SW 1271 (cell line): ENCODE results near the gene SNTG2.
A peak's percentile ranks its signal among the peaks of the same experiment; 100 is the strongest.

Experiments
- DNase-seq, 2 experiments: peaks; one replicate each; lab custom pipeline; 2025; lab: John Stamatoyannopoulos, UW

SNTG2 gene

DNA sequence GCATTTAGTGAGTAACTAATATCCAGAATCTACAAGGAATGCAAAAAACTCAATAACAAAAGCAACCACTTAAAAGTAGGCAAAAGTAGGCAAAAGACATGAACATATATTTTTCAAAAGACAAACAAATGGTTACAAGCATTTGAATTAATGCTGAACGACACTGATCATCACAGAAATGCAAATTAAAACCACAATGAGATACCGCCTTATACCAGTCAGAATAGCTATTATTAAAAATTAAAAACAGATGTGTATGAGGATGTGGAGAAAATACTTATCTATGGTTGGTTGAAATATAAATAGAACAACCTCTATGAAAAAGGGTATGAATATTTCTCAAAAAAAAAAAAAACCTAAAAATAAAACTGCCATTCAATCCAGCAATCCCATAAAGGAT lies 51.7 kb downstream of the SNTG2 start:
- no peak for DNase-seq

DNA sequence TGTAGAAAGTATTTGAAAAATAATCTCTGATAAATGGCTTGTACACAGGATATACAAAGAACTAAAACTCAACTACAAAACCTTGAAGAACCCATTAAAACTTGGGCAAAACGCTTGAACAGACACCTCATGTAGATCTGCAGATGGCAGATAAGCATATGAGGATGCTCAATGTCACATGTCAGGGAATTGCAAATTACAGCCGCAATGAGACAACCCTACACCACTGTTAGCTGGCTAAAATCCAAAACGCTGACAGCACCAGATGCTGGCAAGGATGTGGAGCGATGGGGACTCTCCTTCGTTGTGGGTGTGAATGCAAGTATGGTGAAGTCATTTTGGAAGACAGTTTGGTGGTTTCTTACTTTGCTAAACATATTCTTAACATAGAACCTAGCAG lies 53.7 kb downstream of the SNTG2 start:
- DNase-seq = no peak

DNA sequence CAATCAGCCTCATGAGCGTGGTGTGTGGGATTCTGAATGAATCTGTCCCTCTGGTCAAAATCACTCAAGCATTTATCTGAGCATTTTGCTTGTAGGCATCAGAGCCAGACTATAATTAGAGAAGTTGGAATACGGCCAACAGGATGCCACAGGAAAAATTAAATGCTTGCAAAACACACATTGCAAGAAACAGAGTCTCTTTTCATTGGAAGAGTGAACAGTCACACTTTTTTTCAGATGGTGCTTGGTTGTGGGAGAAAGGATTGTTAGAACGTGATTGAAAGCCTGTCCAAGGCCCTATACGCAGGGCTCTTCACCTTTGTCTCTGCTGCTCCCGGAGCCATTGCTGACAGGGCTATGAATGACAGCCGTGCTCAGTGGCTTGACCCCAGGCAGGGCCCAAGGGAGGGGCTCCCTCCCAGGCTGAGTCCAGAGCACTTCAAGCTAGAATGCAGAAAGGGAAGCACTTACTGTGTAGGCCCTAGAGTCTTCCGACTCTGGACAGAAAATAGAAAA lies 59.8 kb downstream of the SNTG2 start:
- no peak for DNase-seq

DNA sequence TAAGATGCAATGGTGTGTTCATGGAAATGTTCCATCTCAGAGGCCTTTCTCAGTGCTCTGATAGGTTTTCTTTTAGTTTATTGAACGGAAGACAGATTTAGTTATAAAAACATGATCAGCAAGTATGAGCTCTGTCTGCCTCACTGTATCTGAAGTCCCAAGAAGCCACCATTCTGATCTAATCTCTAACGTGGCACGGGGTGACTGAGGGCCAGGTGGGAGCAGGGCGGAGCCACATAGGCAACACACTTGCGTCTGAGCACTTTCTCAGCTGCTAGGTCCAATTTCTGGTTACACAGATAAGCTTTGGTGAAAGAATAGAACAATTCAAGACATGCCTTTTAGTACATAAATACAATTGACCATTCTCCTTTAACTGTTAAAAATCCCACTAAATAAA lies 60.4 kb downstream of the SNTG2 start:
- DNase-seq = no peak

DNA sequence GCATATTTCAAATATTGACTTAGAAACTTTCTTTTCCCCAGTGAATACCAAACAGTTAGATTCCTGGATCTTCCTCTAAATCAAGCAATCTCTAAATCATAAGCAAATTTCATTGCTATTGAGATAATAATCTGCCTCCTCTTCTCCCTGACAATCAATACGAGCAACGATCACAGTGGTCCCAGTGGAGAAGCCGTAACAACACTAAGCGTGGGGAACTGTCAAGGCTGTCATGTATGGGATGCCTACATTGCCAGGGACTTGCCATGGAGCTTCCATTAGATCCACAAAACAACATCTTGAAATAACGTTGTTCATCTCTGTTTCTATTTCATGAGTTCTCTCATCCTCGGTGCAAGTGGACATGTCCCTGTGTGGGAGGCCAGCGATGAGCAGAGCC lies 61.3 kb downstream of the SNTG2 start:
- DNase-seq = no peak

DNA sequence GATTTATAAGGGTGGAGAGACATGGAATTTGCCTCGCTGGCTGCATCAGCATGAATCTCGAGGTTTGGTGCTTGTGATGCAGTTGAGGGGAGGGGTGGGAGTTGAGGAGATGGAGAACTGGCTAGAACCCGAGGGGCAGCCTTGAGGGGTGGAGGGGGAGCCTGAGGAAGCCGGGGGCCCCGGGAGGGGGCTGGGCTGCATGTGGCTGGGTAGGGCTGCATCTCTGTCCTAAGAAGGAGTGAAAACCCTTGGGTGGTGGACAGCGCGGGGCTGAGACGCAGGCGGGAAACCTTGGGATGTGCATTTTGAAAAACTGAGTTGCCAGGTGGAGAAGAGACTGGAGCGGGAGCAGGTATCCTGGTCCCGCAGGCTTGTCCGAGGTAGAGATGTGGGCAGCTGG lies 64.2 kb downstream of the SNTG2 start:
- no peak for DNase-seq

DNA sequence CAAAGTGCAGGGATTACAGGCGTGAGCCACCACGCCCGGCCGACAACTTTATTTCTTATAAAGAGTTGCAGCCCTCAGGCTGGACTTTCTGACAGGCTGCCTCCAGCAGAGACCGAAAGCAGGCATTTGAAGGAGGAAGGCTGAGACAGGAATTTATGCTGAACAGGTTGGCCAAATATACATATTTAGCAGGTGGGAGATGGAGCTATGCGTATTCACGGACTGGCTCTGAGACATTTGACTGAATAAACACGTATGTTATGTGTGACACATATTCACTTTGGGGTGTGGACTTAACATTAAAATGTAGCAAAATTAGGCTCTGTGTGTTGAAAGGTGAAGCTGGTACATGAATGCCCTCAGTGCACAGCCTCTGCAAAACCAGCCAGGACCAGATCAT lies 65.9 kb downstream of the SNTG2 start:
- no peak for DNase-seq

DNA sequence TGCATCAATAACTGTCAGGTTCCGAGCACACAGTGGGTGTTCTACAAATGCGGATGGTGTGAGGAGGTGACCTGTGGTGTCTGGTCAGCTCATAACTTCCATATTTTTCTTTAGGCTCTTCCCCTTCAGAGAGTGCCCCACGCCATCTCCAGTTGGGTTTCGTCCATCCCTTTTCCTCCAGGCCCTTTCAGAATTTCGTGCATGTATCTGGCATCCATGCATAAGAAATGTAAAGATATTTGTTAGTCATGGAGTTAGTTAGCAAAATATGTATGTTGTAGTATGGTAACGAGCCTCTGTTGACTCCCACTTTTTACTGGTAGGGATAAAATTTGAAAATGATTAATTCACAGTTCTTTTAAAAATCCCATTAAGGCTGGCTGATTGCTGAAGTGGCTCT lies 67.2 kb downstream of the SNTG2 start:
- DNase-seq = no peak

DNA sequence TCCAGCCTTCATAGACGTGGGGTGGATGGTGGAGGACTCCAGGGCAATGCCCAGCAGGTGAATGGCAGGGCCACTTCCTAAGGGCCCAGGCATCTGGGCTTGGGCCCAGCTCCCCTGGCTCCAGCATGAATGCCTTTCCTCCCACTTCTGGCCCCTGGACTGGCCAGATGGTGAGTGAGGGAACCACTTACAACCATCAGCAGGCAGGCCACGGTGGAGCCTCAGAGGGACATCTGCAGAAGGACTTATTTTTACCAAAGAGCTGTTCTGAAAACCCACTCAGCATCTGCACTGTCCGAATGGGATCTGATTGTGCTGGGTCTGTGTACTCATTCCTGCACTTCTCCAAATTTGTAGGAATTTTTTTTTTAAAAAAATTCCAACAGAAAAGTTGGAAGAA lies 69.6 kb downstream of the SNTG2 start:
- no peak for DNase-seq

DNA sequence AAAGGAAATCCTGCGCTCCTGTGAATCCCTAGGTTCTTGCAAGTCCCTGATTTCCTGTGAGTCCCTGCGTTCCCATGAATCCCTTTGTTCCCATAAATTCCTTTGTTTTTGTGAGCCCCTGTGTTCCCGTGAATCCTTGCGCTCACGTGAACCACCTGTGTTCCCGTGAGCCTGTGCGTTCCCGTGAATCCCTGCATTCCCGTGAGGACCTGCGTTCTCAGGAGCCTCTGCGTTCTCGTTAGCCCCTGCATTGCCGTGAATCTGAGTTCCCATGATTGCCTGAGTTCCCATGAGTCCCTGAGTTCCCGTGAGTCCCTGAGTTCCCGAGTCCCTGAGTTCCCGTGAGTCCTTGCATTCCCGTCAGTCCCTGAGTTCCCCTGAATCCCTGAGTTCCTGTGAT lies 71.5 kb downstream of the SNTG2 start:
- DNase-seq = no peak

DNA sequence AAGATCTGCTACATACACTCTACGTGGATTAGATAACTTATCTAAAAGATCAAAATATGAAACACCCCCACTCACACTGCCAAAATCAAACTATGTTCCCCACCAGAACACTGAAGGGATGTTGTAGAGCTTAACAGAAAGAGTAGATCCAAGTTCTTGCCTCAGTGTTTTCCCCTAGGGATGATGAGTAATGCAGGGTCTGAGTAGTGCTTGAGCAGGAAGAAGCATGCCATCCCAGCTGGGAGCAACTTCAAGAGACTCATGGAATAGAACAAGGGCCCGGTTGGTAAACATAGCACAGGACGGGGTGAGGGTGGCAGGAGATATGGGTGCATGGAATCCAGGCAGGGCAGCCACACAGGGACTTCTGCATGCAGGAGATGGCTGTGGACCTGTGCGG lies 74.3 kb downstream of the SNTG2 start:
- no peak for DNase-seq

DNA sequence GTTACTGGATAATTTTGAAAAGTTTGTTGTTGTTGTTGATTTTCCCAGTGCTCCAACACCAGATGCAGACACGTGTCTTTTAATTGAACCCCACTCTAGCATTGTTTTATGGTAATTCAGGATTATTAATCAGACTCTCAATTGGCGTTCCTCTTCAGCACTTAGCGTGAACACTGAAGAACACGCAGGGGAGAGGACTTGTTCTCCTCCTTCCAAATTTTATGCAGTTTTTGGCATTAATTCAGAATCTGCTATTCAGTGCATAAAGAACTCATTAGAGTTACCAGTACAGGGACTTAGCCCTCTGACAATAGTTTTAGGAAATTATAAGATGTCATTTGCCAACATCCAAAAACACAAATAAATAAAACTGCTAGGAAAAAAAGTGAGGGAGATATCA lies 75.5 kb downstream of the SNTG2 start:
- DNase-seq = no peak

DNA sequence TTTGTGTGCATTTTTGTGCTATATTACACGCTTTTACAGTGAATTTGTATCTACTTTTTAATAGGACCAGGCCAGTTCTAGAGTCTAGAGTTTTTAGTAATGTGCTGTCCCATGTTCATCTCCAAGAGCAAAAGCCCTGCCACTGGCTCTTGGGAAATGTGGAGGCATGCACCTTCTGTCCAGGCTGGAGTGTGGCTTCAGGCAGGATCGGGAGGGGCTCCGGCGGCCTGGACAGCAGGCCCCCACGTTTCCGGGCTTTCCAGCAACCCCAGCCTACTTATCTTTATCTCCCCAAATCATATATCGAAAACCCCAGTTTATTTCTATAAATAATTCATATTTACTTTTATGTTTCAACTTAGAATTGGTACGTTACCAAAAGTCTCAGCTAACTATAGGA lies 78.2 kb downstream of the SNTG2 start:
- no peak for DNase-seq

DNA sequence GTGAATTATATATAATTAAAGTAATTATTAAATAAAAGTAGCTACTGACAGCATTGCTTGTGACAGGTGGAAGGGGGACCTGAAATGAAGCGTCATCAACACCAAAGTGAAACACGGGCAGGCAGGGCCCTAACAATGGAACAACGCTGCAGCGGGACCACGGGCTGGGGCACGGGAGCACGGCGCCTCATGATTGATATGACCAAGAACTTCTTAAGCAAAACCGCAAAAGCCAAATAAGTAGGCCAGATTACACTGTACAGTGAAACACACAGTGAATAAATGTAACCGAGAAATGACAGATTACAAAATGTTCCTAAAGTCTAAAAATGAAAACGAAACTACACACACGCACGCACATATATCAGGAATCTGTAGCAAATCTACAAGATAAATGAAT lies 81.4 kb downstream of the SNTG2 start:
- no peak for DNase-seq

DNA sequence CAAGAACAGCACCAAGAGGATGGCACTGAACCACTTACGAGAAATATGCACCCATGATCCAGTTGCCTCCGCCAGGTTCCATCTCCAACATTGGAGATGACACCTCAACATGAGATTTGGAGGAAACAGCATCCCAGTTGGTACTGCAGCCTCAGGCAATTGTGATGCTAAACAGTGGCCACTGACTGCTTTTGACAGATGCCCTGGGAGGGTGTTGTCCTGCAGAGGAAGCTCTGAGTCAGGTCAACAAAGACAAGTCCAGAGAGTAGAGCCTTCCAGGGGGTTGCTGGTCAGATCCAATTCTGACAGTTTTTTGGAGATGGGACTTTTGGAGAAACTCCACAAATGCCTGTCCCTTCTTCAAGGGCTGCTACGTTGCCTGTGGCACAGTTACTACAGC lies 82.4 kb downstream of the SNTG2 start:
- no peak for DNase-seq

DNA sequence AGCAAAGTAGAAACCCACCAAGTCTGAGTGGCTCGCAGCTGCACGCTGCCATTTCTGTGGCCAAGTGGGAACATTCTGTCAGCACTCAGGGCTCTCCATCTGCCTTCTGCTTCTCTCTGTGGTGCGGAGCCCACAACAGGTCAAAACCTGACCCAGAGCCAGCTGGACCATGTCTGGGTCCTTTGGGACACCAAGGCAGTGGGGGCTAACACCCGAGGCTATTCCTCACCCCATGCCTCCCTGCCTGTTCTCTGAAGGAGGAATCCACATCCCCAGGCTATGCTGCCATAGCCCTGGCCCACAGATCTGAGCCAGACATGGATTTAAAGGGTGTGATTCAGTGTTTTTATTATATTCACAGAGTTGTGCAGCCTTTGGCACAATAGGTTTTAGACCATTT lies 86.4 kb downstream of the SNTG2 start:
- no peak for DNase-seq

DNA sequence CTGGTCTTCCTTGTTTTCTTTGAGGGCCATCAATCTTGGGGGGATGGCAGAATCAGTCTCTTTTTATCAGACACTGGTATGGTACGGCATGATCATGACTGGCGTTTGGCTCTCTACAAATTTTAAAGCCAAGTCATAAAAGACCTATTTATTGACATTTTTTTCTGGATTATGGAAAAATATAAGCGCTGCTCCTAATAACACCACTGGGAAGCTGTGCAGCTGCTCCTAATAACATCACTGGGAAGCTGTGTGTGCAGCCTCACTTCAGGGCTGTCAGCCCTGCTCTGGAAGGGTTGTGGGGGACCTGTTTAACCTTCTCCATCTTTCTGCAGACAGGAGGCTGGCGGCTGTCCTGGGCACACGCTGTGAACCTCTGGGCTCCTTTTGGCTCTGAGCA lies 88.9 kb downstream of the SNTG2 start:
- no peak for DNase-seq

DNA sequence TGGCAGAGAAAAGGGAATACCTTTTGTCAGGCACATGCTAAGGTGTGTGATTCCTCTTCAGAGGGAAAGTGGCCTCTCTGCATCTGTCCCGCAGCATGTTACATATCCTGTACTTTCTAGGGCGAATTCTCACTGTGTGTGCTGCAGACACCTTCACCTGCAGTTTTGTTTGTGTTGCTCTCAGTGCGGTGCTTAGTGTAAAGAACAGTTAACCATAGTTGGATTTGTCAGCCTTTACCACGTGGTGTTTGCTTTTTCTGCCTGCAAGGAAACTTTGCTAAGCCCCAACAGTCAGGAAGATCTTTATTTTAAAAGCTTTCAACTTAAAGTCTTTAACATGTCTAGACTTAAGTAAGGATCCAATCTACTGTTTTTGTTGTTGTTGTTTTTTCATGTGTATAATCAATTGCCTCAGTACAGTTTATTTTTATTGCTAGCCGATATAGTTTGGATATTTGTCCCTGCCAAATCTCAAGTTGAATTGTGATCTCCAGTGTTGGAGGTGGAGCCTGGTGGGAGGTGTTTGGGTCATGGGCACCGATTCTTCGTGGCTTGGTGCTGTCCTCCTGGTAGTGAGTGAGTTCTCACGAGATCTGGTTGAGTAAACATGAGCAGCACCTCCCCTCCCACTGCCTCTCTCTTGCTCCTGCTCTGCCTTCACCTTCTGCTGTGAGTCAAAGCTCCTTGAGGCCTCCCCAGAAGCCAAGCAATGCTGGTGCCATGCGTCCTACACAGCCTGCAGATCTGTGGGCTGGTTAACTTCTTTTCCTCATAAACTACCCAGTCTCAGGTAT lies 90.6 kb downstream of the SNTG2 start:
- DNase-seq = no peak

DNA sequence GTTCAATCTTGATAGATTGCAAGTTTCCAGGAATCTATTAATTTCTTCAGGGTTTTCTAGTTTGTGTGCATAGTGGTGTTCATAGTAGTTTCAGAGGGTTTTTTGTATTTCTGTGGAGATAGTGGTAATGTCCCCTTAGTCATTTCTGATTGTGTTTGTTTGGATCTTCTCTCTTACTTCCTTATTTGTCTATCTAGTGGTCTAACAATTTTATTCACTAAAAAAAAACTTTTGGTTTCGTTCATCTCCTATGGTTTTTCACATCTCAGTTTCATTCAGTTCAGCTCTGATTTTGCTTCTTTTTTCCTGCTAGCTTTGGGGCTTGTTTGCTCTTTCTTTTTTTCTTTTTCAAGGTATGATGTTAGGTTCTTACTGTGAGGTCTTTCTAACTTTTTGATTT lies 94.5 kb downstream of the SNTG2 start:
- no peak for DNase-seq

DNA sequence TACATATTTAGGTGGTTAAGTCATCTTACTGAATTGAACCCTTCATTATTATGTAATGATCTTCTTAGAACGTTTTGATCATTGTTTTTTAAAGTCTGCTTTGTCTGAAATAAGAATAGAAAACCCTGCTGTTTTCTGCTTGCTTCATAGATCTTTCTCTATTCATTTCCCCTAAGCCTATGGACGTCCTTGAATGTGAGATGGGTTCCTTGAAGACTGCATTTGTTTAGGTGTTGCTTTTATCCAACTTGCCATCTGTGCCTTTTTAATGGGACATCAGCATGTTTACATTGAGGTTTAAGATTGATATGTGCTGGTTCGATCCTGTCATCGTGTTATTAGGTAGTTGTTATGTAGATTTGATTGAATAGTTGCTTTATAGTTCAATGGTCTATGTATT lies 95.4 kb downstream of the SNTG2 start:
- DNase-seq = no peak

DNA sequence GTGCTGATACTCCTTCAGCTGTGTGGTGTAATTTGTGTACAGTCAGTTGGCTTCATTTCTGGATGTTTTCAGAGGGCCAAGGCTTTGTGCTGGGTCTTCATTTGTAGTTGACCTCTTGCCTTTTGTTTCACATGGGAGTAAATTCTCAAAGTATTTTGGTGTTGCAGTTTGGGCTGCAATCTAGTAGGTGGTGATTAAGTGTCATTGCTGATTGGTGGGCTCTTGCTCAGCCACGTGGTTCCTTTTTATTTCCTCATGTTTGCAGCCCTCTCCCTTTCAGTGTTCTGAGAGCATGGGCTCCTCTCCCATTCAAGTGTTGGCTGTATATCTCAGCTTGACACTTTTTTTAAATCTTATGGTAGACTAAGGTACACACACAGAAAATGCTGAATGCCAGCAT lies 96.8 kb downstream of the SNTG2 start:
- peak; percentile 6 to 20 for DNase-seq

DNA sequence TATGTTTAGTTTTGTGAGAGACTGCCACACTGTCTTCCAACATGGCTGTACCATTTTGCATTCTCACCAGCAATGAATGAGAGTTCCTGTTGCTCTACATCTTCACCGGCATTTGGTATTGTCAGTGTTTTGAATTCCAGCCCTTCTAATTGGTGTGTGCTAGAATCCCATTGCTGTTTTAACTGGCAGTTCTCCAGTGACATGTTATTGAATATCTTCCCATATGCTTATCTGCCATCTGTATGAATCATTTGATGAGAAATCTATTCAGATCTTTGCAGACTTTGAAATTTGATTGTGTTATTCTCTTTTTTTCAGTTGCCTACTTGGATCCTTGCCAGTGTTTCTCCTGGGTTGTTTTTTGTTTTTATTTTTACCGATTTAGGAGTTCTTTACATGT lies 99.0 kb downstream of the SNTG2 start:
- DNase-seq = no peak

DNA sequence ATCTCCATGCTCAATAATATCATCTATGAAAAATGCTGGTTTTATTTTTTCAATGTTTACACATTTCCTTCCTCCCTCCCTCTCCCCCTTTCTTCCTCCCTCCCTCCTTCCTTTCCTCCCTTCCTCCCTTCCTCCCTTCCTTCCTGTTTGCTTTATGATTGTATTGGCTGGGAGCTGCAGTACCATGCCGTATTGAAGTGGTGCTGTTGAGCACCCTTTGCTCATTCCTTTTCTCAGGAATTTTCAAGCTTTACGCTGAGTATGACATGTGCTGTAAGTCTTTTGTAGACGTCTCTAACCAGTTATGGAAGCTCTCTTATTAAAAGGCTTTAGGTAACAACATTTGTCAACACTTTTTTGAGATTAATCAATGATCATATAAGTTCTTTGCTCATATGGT lies 100.4 kb downstream of the SNTG2 start:
- peak in 1 of 2 experiments; percentile 47 for DNase-seq

DNA sequence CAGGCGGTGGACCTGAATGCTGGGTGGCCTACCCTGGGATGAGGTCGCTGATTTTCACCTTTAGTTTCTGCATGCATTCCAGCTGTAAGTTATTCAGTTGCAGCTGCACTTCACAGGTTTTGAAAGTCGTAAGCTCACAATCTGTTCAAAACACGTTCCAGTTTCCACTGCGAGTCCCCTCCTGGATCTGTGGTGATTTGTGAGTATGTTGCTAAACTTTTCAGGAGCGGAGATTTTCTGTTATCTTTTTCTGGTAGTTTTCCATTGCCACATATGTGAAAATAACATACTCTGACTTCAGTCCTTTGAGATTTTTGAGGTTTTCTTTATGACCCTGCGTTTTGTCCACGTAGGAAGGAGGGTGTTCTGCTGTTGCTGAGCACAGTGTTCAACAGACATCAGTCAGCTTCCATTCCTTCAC lies 102.1 kb downstream of the SNTG2 start:
- no peak for DNase-seq
